NCI-H82 (cell line): ENCODE results near the gene IRX1.

Experiments used
- DNase-seq: peaks from one replicate; lab custom pipeline; 2025; lab: John Stamatoyannopoulos, UW

The IRX1 gene

GRCh38 chr5:3595006-3595961 lies at the start of gene IRX1:
Gene IRX1, plus strand, starts transcription at chr5:3595832. Its CDS starts 274 bp downstream, at chr5:3596106.
- peak; percentile 34 for DNase-seq

- DNase-seq = no peak
Observed at GRCh38 chr5:3546028-3546427, 49.6 kb upstream of the IRX1 start.

- DNase-seq = no peak
Observed at GRCh38 chr5:3564116-3564515, 31.5 kb upstream of the IRX1 start.

- no peak for DNase-seq
Observed at GRCh38 chr5:3564827-3565518, 30.7 kb upstream of the IRX1 start.

GRCh38 chr5:3584724-3585531 lies 10.7 kb upstream of the IRX1 start:
- peak; percentile 13 for DNase-seq

- DNase-seq = peak; percentile 7
Observed at GRCh38 chr5:3590161-3590966, 5.3 kb upstream of the IRX1 start.

- no peak for DNase-seq
Observed at GRCh38 chr5:3590967-3591900, 4.4 kb upstream of the IRX1 start.

- no peak for DNase-seq
Observed at GRCh38 chr5:3592298-3592697, 3.3 kb upstream of the IRX1 start.

GRCh38 chr5:3593771-3594509 lies 1.7 kb upstream of the IRX1 start:
- DNase-seq = no peak

GRCh38 chr5:3594510-3595005 lies 1.1 kb upstream of the IRX1 start:
- DNase-seq = peak; percentile 21

- DNase-seq = no peak
Observed at GRCh38 chr5:3596261-3596825, 711 bp downstream of the IRX1 start.

- DNase-seq = no peak
Observed at GRCh38 chr5:3596857-3597166, 1.2 kb downstream of the IRX1 start.

- DNase-seq = no peak
Observed at GRCh38 chr5:3597167-3598007, 1.8 kb downstream of the IRX1 start.

GRCh38 chr5:3598207-3598606 lies 2.6 kb downstream of the IRX1 start:
- DNase-seq = no peak

GRCh38 chr5:3598769-3599211 lies 3.2 kb downstream of the IRX1 start:
- no peak for DNase-seq

- DNase-seq = no peak
Observed at GRCh38 chr5:3599226-3600105, 3.8 kb downstream of the IRX1 start.
